MM.1S (cell line): Measurements from ENCODE around the gene SNAI3.

Experiments used
- DNase-seq: peaks from one replicate; pipeline ENCODE4 v3.0.0-alpha.2; 2015
- H2AFZ ChIP-seq: fragments of 300-600 bp; sonication (generic); 2 replicates; pipeline ENCODE4 v1.6.0; 2016; ENCODE audit warnings: antibody characterized with exemption, low read length
- H3F3A ChIP-seq: fragments of 300-600 bp; sonication (generic); 2 replicates; pipeline ENCODE4 v1.6.1; 2016; ENCODE audit warnings: mild to moderate bottlenecking, antibody characterized with exemption, low read length, moderate library complexity, mixed read lengths; ENCODE audit not compliant: insufficient read depth
- H3K27ac ChIP-seq: fragments of 300-600 bp; sonication (generic); 2 replicates; pipeline ENCODE4 v1.5.1; 2016; ENCODE audit warnings: mild to moderate bottlenecking, low read length
- H3K27me3 ChIP-seq: fragments of 300-600 bp; sonication (generic); replicated peaks from 2 replicates; pipeline ENCODE4 v1.6.0; 2016; ENCODE audit warnings: low read length; ENCODE audit not compliant: insufficient read depth
- H3K36me3 ChIP-seq: fragments of 300-600 bp; sonication (generic); replicated peaks from 2 replicates; pipeline ENCODE4 v1.6.1; 2016; ENCODE audit warnings: mild to moderate bottlenecking, low read length, mixed read lengths; ENCODE audit not compliant: insufficient read depth
- H3K4me1 ChIP-seq: fragments of 300-600 bp; sonication (generic); 2 replicates; pipeline ENCODE4 v1.6.1; 2016; ENCODE audit warnings: low read length, mixed read lengths
- H3K4me2 ChIP-seq: fragments of 300-600 bp; sonication (generic); 2 replicates; pipeline ENCODE4 v1.6.0; 2016; ENCODE audit warnings: low read depth, low read length
- H3K4me3 ChIP-seq: fragments of 300-600 bp; sonication (generic); 2 replicates; pipeline ENCODE4 v1.5.1; 2016; ENCODE audit warnings: low read length, mixed read lengths
- H3K79me2 ChIP-seq: fragments of 300-600 bp; sonication (generic); 2 replicates; pipeline ENCODE4 v1.6.1; 2016; ENCODE audit warnings: mixed run types, low read length, mixed read lengths
- H3K9ac ChIP-seq: fragments of 300-600 bp; sonication (generic); 2 replicates; pipeline ENCODE4 v1.6.1; 2016; ENCODE audit warnings: low read length, mixed read lengths
- H3K9me2 ChIP-seq: fragments of 300-600 bp; sonication (generic); replicated peaks from 2 replicates; pipeline ENCODE4 v1.6.1; 2016; ENCODE audit warnings: mild to moderate bottlenecking, low read length, mixed read lengths; ENCODE audit not compliant: insufficient read depth
- H3K9me3 ChIP-seq: fragments of 300-600 bp; sonication (generic); replicated peaks from 2 replicates; pipeline ENCODE4 v1.6.1; 2016; ENCODE audit warnings: mild to moderate bottlenecking, low read length, mixed read lengths; ENCODE audit not compliant: insufficient read depth
- H4K20me1 ChIP-seq: fragments of 300-600 bp; sonication (generic); 2 replicates; pipeline ENCODE4 v1.6.1; 2016; ENCODE audit warnings: mild to moderate bottlenecking, low read length, moderate library complexity, mixed read lengths; ENCODE audit not compliant: insufficient read depth
- EZH2 ChIP-seq: fragments of 300-600 bp; sonication (generic); optimal IDR thresholded peaks from 2 replicates; pipeline ENCODE3; 2017; ENCODE audit warnings: low read depth, mild to moderate bottlenecking, antibody characterized with exemption, low read length, mixed read lengths
- EZH2phosphoT487 ChIP-seq: fragments of 300-600 bp; sonication (generic); IDR thresholded peaks from 2 replicates; pipeline ENCODE4 v1.6.1; 2018; ENCODE audit warnings: antibody characterized with exemption, low read length
- TF ChIP-seq, protein P1 (sequence below): fragments of 300-600 bp; sonication (generic); IDR thresholded peaks from 2 replicates; pipeline ENCODE4 v1.5.1; 2016; ENCODE audit warnings: antibody characterized with exemption, low read length, mixed read lengths

The SNAI3 gene

DNA sequence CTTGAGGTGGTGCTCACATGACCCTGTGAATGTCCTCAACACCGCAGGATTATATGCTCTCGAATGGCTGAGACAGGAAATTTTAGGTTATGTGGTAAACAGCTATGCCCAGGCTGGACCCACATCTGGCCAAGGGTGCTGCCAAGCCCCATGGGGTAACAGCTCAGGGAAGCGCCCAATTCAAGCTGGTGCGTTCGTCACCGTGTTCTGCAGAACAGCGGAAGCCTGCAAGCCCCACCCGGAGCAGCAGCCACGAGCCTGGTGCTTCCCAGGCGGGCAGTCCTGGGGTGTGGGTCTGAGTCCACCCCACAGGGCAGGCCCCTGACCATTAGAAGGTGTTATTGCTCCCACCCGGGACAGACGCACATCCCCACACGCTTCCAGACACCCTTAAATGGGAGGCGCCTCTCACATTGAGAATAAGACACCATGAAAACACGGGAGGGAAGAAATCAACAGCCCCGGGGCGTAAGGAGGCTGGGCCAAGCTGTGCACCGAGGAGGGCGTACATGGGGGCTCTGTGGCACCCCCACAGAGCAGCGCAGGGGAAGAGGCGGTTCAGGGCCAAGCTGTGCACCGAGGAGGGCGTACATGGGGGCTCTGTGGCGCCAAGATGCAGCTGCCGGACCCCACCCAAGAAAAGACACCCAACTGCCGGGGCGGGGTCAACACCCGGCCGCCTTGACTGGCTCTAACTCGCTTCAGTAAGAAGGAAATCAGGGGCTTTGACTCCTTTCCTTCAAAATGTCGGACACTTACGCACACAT is 32.5 kb downstream of the SNAI3 start:
- Histone ChIP-seq H4K20me1 (no peaks in the 10 kb centered on the region), H3K27me3 (no peaks in the 10 kb centered on the region), H3K79me2 (peaks cover 18% of the 10 kb centered on the region), H3K9me3 (no peaks in the 10 kb centered on the region), H3K4me3 (no peak overlapping the region), H3K27ac (no peak overlapping the region), H3K9me2 (no peaks in the 10 kb centered on the region), H3K4me2 (no peak overlapping the region), H2AFZ (no peak overlapping the region), H3K4me1 (peaks cover 11% of the 10 kb centered on the region; the same call in 1 of the 2 replicates), H3K9ac (no peak overlapping the region), H3K36me3 (no peaks in the 10 kb centered on the region), H3F3A (no peaks in the 10 kb centered on the region)
- no peak for TF ChIP-seq EZH2
- no peak for TF ChIP-seq EZH2phosphoT487
- TF ChIP-seq, protein P1, sequence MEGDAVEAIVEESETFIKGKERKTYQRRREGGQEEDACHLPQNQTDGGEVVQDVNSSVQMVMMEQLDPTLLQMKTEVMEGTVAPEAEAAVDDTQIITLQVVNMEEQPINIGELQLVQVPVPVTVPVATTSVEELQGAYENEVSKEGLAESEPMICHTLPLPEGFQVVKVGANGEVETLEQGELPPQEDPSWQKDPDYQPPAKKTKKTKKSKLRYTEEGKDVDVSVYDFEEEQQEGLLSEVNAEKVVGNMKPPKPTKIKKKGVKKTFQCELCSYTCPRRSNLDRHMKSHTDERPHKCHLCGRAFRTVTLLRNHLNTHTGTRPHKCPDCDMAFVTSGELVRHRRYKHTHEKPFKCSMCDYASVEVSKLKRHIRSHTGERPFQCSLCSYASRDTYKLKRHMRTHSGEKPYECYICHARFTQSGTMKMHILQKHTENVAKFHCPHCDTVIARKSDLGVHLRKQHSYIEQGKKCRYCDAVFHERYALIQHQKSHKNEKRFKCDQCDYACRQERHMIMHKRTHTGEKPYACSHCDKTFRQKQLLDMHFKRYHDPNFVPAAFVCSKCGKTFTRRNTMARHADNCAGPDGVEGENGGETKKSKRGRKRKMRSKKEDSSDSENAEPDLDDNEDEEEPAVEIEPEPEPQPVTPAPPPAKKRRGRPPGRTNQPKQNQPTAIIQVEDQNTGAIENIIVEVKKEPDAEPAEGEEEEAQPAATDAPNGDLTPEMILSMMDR = no peak
- DNase-seq = no peak

DNA sequence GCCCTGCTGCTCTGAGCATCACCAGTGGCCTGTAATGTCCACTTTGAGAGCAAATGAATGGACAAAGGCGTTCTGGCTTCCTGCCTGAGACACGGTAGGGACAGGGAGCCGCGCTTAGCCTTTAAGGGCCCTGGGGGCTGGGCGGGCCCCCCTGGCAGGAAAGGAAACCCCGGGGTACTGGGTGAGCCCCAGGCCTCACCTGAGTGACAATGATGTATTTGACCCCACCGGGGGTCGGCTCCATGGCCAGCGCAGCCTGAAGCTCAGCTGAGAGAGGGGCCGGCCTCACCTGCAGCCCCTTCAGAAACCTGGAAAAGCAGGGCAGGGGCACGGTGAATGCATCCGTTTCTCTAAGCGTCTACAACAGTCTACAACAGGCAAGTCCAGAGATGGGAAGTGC is 33.2 kb downstream of the SNAI3 start:
- H3K9me3 ChIP-seq = no peaks in the 10 kb centered on the region
- TF ChIP-seq EZH2 (no peak), EZH2phosphoT487 (no peak)
- TF ChIP-seq, protein P1 = no peak
- no peak overlapping the region for H3K4me3 ChIP-seq
- no peaks in the 10 kb centered on the region for H3K9me2 ChIP-seq
- peaks cover 21% of the 10 kb centered on the region for H3K79me2 ChIP-seq
- no peak overlapping the region for H3K9ac ChIP-seq
- H3K4me2 ChIP-seq = no peak overlapping the region
- no peaks in the 10 kb centered on the region for H3K36me3 ChIP-seq
- no peaks in the 10 kb centered on the region for H4K20me1 ChIP-seq
- no peaks in the 10 kb centered on the region for H3F3A ChIP-seq
- no peaks in the 10 kb centered on the region for H3K27me3 ChIP-seq
- H3K27ac ChIP-seq = no peak overlapping the region
- no peak for DNase-seq
- H2AFZ ChIP-seq = no peak overlapping the region
- H3K4me1 ChIP-seq = peaks cover 11% of the 10 kb centered on the region; the same call in 1 of the 2 replicates

DNA sequence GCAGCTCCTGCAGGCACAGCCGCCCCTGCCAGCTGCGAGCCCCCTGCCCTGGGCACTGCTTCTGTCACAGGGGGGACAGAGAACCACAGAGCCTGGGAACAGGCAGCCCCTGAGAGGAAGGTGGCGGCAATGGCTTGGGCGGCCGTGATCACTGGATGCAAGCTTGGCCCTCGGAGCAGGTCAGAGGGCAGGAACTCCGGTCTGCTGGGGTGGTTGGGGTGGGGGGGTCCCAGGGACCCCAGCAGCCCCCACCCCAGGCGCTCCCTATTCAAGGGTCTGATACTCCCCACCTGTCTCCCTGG is 33.6 kb downstream of the SNAI3 start:
- Histone ChIP-seq H3K4me3 (no peak overlapping the region), H3K4me1 (peaks cover 11% of the 10 kb centered on the region; the same call in 1 of the 2 replicates), H3K4me2 (no peak overlapping the region), H2AFZ (no peak overlapping the region), H4K20me1 (no peaks in the 10 kb centered on the region), H3K36me3 (no peaks in the 10 kb centered on the region), H3K79me2 (peaks cover 24% of the 10 kb centered on the region), H3K9ac (no peak overlapping the region), H3K27ac (no peak overlapping the region), H3K27me3 (no peaks in the 10 kb centered on the region), H3F3A (no peaks in the 10 kb centered on the region), H3K9me2 (no peaks in the 10 kb centered on the region), H3K9me3 (no peaks in the 10 kb centered on the region)
- DNase-seq = no peak
- TF ChIP-seq EZH2 (no peak), EZH2phosphoT487 (no peak)
- TF ChIP-seq, protein P1 = no peak
